B cell (primary cell): Measurements from ENCODE around the gene LCN10. TPM values are rescaled to one million over a fixed set of nuclear protein-coding genes. Genes with fewer than 3 reads are reported as not detected.

Source experiments
- ATAC-seq: fragments of 200-7000 bp; cut with Tn5 transposase; one replicate; pipeline ENCODE4 v1.10.0; 2021; ENCODE audit warnings: low read depth, mild to moderate bottlenecking, moderate number of reproducible peaks, moderate library complexity
- CTCF ChIA-PET: fragments of 350-600 bp; sonication (Branson Sonifier 250); formaldehyde crosslinking; loops from one replicate; lab custom pipeline; 2021; ENCODE audit warnings: antibody characterized with exemption, inconsistent platforms; lab: Charles Lee
- POLR2A ChIA-PET: fragments of 350-600 bp; sonication (Branson Sonifier 250); formaldehyde crosslinking; loops from one replicate; lab custom pipeline; 2021; ENCODE audit warnings: antibody characterized with exemption; lab: Charles Lee
- DNase-seq: peaks from one replicate; pipeline ENCODE4 v3.0.0; 2013
- H2AFZ ChIP-seq: 2 replicates; pipeline ENCODE4 v1.6.1; 2012; ENCODE audit warnings: mild to moderate bottlenecking, low read depth, low read length; ENCODE audit not compliant: insufficient read depth, poor library complexity, severe bottlenecking
- H3K27ac ChIP-seq, 2 donors: 1 replicate in 1 of 2; 2 replicates in 1 of 2; pipeline ENCODE4 v1.5.1; 2012 to 2013; ENCODE audit warnings: low read length in 2 of 2, mild to moderate bottlenecking in 2 of 2, moderate library complexity in 1 of 2
- H3K27me3 ChIP-seq, 4 experiments: fragments of 200-600 bp in 1 of 4; sonication (generic) in 1 of 4; replicated peaks in 1 of 4; 1 replicate in 2 of 4; 2 replicates in 2 of 4; pipeline versions ENCODE4 v1.6.1 to v1.7.0; 2013 to 2016; ENCODE audit warnings: low read length in 3 of 4, mild to moderate bottlenecking in 2 of 4, mixed read lengths in 1 of 4, moderate library complexity in 1 of 4; ENCODE audit not compliant: insufficient read depth in 4 of 4, control insufficient read depth in 3 of 4; ENCODE audit errors: control extremely low read depth in 1 of 4
- H3K36me3 ChIP-seq, 2 experiments: replicated peaks in 1 of 2; 1 replicate in 1 of 2; 2 replicates in 1 of 2; pipeline versions ENCODE4 v1.6.1 to v1.7.1; 2013; ENCODE audit warnings: low read length in 1 of 2; ENCODE audit not compliant: insufficient read depth in 2 of 2, control insufficient read depth in 1 of 2; ENCODE audit errors: control extremely low read depth in 1 of 2, extremely low read depth in 1 of 2
- H3K4me1 ChIP-seq, 2 donors: fragments of 200-600 bp in 1 of 2; sonication (generic) in 1 of 2; 1 replicate in 1 of 2; 2 replicates in 1 of 2; pipeline versions ENCODE4 v1.5.1 to v1.6.1; 2013 to 2017; ENCODE audit warnings: low read length in 2 of 2; ENCODE audit not compliant: control insufficient read depth in 2 of 2, insufficient read depth in 2 of 2
- H3K4me2 ChIP-seq: replicated peaks from 2 replicates; pipeline ENCODE3; 2012; ENCODE audit warnings: mild to moderate bottlenecking, low read depth, low read length; ENCODE audit not compliant: poor library complexity, severe bottlenecking
- H3K4me3 ChIP-seq, 5 experiments: fragments of 200-600 bp in 1 of 5; sonication (generic) in 1 of 5; 1 replicate in 3 of 5; 2 replicates in 2 of 5; pipeline versions ENCODE4 v1.5.1 to v1.7.0; 2011 to 2016; ENCODE audit warnings: low read length in 4 of 5, mild to moderate bottlenecking in 4 of 5, low read depth in 2 of 5, control low read depth in 1 of 5, moderate library complexity in 1 of 5; ENCODE audit not compliant: insufficient read depth in 1 of 5; ENCODE audit errors: control extremely low read depth in 1 of 5, extremely low read depth in 1 of 5
- H3K79me2 ChIP-seq: fragments of 200-600 bp; sonication (generic); one replicate; pipeline ENCODE4 v1.6.0; 2016; ENCODE audit warnings: low read length; ENCODE audit not compliant: control insufficient read depth, insufficient read depth
- H3K9ac ChIP-seq: fragments of 200-600 bp; sonication (generic); 2 replicates; pipeline ENCODE4 v1.6.1; 2017; ENCODE audit warnings: mild to moderate bottlenecking, low read length, moderate library complexity
- H3K9me3 ChIP-seq, 3 donors: one replicate each; pipeline versions ENCODE4 v1.6.1 to v1.7.1; 2013; ENCODE audit warnings: low read length in 2 of 3; ENCODE audit not compliant: control insufficient read depth in 2 of 3, insufficient read depth in 1 of 3; ENCODE audit errors: control extremely low read depth in 1 of 3
- H4K20me1 ChIP-seq: 2 replicates; pipeline ENCODE4 v1.6.0; 2012; ENCODE audit warnings: mild to moderate bottlenecking, low read length; ENCODE audit not compliant: insufficient read depth, control insufficient read depth, poor library complexity, severe bottlenecking
- H3K27ac Mint-ChIP-seq: one replicate; pipeline ENCODE4 v1.8.0; 2021; ENCODE audit warnings: mixed read lengths
- H3K27me3 Mint-ChIP-seq: one replicate; pipeline ENCODE4 v1.8.0; 2021; ENCODE audit warnings: mixed read lengths
- H3K4me1 Mint-ChIP-seq: one replicate; pipeline ENCODE4 v1.8.0; 2021; ENCODE audit warnings: mixed read lengths
- H3K4me3 Mint-ChIP-seq: one replicate; pipeline ENCODE4 v1.8.0; 2021; ENCODE audit warnings: mixed read lengths
- H3K9me3 Mint-ChIP-seq: one replicate; pipeline ENCODE4 v1.8.0; 2022; ENCODE audit warnings: mixed read lengths; ENCODE audit not compliant: insufficient read depth
- CTCF ChIP-seq: fragments of 200-600 bp; IDR thresholded peaks from one replicate; pipeline ENCODE4 v1.8.0; 2022; ENCODE audit warnings: antibody characterized with exemption, mild to moderate bottlenecking
- EZH2 ChIP-seq: IDR thresholded peaks from 2 replicates; pipeline ENCODE4 v1.6.1; 2012; ENCODE audit warnings: borderline replicate concordance, low read depth, mild to moderate bottlenecking, moderate library complexity, low read length; ENCODE audit not compliant: insufficient read depth, poor library complexity, severe bottlenecking
- WGBS: methylation state at CpG from one replicate; pipeline ENCODE4 v1.1.5; 2013; ENCODE audit warnings: missing lambda C conversion rate; ENCODE audit not compliant: insufficient coverage; 5-methylcytosine and 5-hydroxymethylcytosine counted together
- intact Hi-C: fragments of 100-400 bp; cut with micrococcal nuclease; formaldehyde crosslinking; loops from one replicate; pipeline ENCODE4 v1.10.0; 2022
- polyA plus RNA-seq: library from polyadenylated mRNA; depleted of rRNA; stranded (reverse); fragments of >200 nt; gene quantifications from 2 replicates; pipeline ENCODE4 v1.2.3, GENCODE V29; 2012
- total RNA-seq, 2 donors: library from RNA; stranded (reverse); fragments of 120-200 nt in 1 of 2; gene quantifications; 1 replicate in 1 of 2; 2 replicates in 1 of 2; pipeline versions ENCODE4 v1.2.3 to v1.2.4, GENCODE V29; 2013 to 2022

LCN10 gene
- total and polyA plus RNA-seq, 2 donors (not counting 1 experiment from before 2014, with no cell fraction given): 76.3 to 93.0 TPM

- Histone ChIP-seq H3K27ac (no peak overlapping the region), H3K9me3 (peaks cover 0 to 10% (median 6%) of the 10 kb centered on the region in 3 donors), H3K27me3 (peaks cover 0 to 4% (median 1%) of the 10 kb centered on the region in 4 experiments), H3K9ac (no peak overlapping the region), H3K4me1 (peaks cover 7% of the 10 kb centered on the region in 2 donors), H4K20me1 (no peaks in the 10 kb centered on the region), H3K4me2 (no peak overlapping the region), H3K4me3 (no peak overlapping the region), H2AFZ (no peak overlapping the region), H3K36me3 (no peaks in the 10 kb centered on the region), H3K79me2 (no peaks in the 10 kb centered on the region)
- ATAC-seq (no peak), DNase-seq (no peak)
- Mint-ChIP-seq H3K27ac (no peak overlapping the region), H3K27me3 (peaks cover 19% of the 10 kb centered on the region), H3K4me3 (no peak overlapping the region), H3K9me3 (peaks cover 6% of the 10 kb centered on the region), H3K4me1 (peaks cover 5% of the 10 kb centered on the region)
- WGBS: 87% methylated on average over 13 of the region's 14 CpGs
- TF ChIP-seq EZH2 (no peak), CTCF (no peak)
- intact Hi-C loops: no loop called here
- CTCF ChIA-PET: interaction anchor here (1.0 to 2.7 kb wide), 9 partner anchors 10 to 290 kb away, joined by 4 to 24 read pairs (median 6); partner anchors contain the start of genes ABCA2, FUT7 and LCN8
- POLR2A ChIA-PET: interaction anchor here (1.7 kb wide), 1 partner anchor 48 kb away, joined by 5 read pairs; no protein-coding TSS in a partner anchor
These were observed 34.6 kb upstream of the LCN10 start for GRCh38 chr9:136777359-136777758.

- POLR2A ChIA-PET: no interaction called here
- H3K36me3 ChIP-seq: no peaks in the 10 kb centered on the region
- H3K9me3 ChIP-seq: peaks cover 0 to 10% (median 6%) of the 10 kb centered on the region in 3 donors
- no peaks in the 10 kb centered on the region for H3K79me2 ChIP-seq
- H3K4me2 ChIP-seq: no peak overlapping the region
- H3K27ac ChIP-seq: no peak overlapping the region
- Mint-ChIP-seq H3K27me3 (peaks cover 24% of the 10 kb centered on the region), H3K27ac (no peak overlapping the region), H3K9me3 (peaks cover 6% of the 10 kb centered on the region), H3K4me3 (no peak overlapping the region), H3K4me1 (peaks cover 8% of the 10 kb centered on the region)
- CTCF ChIA-PET: interaction anchor here (1.3 to 2.7 kb wide), 6 partner anchors 10 to 290 kb away, joined by 4 to 24 read pairs (median 8); partner anchors contain the start of gene ABCA2
- peaks cover 7% of the 10 kb centered on the region in 2 donors for H3K4me1 ChIP-seq
- no peak for ATAC-seq
- TF ChIP-seq CTCF (no peak), EZH2 (no peak)
- no peaks in the 10 kb centered on the region for H4K20me1 ChIP-seq
- H3K27me3 ChIP-seq: peaks cover 0 to 4% (median 1%) of the 10 kb centered on the region in 4 experiments
- no peak for DNase-seq
- no peak overlapping the region for H2AFZ ChIP-seq
- H3K9ac ChIP-seq: no peak overlapping the region
- no peak overlapping the region for H3K4me3 ChIP-seq
- 69% methylated on average over 5 of the region's 7 CpGs for WGBS
- intact Hi-C loops: no loop called here
These were observed 34.2 kb upstream of the LCN10 start for GRCh38 chr9:136776947-136777346.
